Fibroblast of the conjunctiva (primary cell): ENCODE results near the gene MAP3K4.

Experiments
- DNase-seq: peaks from one replicate; pipeline ENCODE4 v3.0.0-alpha.2; 2010; ENCODE audit warnings: low read depth

Gene MAP3K4

DNA sequence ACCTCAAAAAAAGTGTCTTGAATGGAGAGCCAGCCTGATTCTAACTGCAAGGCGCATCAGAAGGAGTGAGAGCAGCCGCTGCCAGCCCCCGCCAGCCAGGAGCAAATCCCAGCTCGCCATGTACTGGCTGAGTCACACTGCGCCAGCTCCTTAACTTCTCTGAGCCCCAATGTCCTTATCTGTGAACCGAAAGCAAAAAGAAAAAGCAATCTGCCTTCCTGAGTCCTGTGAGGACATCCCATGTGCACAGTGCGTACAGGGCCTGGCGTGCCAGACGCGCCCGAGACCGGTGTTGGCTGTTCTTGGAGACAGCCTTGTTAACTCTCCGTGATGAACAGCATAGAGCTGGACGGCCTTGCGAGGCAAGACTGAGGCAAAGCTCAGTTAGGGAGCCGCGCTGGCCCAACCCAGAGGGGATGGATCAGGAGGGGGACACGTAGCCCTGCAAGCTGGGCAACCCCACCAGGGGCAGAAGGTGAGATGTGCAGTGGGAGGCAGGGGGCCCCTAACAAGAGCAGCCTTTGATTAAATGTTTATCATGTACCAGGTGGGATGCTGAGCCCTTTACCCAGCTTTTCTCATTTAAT, 159.6 kb downstream of the MAP3K4 start:
- no peak for DNase-seq

DNA sequence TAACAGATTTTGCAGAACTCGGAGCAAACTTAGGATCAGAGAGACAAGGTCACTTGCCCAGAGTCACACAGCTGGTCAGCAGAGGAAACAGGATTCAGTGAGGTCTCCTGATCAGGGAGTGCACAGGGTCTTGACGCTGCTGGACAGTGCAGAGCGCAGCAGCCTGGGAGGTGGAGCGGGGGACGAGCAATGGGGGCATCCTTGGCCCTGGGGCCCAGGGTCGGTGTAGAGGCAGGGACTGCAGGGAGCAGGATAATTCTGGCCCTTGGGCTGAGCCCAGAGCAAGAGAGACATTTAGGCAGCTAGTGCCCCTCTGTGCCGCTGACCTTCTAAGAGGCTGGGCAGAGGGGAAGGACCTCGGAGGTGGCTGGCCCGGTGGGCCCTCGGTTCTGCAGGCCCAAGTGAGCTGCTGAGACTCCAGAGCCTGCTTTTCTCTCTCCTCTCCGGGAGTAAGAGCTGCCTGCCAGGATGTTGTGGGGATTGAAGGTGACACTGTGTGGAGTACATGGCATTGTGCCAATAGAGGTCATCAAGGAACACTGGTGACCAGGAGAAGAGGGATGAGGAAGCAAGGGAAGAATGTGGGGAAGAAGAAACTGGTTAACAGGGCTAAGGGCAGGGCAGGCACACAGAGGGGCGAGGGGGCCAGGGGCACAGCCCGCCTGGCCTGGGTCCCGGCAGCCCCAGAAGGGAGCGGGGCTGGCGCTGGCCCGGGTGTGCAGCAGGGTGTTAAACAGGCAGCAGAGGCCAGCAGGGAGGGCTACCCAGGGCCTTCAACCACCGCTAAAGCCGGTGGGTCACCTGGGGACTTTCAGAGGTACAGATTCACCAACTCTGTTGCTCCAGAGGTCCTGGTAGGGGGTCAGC, 160.3 kb downstream of the MAP3K4 start:
- no peak for DNase-seq

GRCh38 chr6:161152527-161152862, 160.9 kb downstream of the MAP3K4 start:
- no peak for DNase-seq

DNA sequence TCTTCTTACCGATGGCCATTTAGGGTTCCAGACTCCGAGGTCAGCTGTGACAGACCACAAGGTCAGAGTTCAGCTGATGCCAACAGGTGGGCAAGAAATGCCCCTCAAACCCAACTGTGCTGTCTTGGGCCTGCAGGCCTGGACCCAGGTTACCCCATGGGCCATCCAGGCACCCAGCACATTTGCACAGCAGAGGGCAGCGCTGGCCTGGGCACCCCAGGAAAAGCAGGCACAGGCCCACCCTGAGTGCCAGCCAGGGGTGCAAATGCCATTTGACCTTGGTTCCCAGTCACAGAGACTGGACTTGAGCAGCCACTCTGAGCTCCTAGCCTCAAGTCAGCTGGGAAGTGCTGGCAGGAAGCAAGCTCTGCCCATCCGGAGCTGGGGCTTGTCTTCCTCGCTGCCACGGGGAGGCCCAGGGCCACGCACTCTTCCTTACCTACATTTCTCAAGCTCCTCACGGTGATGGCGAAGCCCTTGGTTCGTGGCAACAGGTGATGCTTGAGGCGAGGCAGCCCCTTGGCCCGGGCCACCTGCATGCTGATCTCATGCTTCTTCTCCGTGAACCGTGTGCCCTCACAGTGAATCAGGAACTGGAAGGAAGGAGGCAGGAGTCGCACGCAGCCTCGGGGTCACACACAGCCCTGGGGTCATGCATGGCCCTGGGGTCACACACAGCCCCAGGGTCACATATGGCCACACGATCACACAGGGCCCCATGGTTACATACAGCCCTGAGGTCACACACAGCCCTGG, 161.5 kb downstream of the MAP3K4 start:
- no peak for DNase-seq

DNA sequence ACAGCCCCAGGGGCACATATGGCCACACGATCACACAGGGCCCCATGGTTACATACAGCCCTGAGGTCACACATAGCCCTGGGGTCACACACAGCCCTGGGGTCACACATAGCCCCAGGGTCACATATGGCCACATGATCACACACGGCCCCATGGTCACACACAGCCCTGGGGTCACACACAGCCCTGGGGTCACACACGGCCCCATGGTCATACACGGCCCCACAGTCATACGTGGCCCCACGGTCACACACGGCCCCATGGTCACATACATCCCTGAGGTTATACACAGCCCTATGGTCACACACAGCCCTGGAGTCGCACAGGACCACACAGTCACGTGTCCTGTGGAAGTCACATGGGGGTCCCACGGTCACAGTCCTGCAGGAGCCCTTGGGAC, 162.2 kb downstream of the MAP3K4 start:
- DNase-seq = no peak

DNA sequence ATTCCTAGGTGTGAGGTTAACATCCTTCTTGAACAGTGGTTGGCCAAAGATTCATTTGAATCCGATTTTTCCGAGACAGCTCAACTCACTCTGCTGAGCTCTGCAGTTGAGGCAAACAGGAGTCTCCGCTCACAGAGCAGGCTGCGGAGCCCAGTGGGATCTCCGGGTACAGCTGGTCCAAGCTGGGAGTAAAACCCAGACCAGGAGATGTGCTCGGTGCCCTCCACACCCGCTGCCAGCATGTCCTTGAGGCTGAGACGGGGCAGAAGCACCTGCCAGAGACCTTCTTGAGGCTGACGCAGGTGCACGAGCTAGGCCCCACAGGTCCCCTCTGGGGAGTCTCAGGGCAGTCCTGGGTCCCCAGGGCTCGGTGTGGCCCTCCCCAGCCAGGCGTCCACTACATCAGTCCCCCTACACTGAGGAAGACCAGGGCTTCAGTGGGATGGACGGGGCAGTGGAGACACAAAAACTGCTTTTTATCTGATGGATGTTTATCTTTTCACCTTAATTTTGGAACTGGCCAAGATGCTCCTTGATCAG, 163.3 kb downstream of the MAP3K4 start:
- no peak for DNase-seq

DNA sequence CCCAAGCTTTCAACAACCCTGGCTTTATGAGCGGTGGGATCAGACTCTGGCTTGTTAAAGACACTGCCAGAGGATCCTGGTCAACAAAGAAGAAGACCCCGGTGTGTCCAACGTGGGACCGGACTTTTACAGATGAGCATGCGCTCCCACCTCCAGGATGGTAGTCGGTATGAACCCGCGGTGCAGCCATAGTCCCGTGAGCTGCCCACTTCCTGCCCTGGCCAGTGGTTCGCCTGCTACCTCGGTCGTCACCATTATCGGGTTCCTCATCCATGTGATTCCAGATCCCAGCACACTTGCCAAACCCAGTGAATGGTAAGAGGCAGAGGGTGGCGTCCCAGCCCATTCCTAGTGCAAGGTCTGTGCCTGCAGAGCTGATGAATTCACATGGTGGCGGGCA, 169.6 kb downstream of the MAP3K4 start:
- no peak for DNase-seq

DNA sequence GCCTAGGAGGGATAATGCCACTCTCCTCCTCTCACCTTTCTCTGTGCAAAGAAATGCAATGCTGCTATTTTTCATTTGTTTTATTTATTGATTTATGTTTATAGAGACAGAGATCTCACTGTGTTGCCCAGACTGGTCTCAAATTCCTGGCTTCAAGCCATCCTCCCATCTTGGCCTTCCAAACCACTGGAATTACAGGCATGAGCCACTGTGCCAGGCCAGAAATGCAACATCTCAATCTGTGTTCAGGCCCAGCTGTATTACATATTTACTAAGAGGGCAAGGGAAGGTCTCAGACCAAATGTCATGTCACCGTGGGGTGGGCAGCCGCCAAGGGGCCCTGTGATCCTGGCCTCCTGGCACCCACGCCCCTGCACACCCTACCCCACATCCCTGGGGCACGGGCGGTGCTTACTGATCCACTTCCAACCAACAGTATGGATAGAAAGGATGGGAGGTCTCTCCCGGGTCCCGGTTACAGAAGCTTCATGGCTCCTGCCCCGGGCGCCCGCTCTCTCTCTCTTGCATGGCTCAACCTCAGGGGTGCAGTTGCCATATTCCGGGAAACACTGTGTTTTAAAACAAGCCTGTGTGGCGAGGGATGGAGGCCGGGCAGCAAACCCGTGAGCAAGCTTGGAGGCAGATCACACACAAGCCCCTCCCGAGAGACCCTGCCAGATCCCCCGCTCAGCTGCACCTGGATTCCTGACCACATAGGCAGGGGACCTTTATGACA, 170.5 kb downstream of the MAP3K4 start:
- DNase-seq = peak; percentile 21

DNA sequence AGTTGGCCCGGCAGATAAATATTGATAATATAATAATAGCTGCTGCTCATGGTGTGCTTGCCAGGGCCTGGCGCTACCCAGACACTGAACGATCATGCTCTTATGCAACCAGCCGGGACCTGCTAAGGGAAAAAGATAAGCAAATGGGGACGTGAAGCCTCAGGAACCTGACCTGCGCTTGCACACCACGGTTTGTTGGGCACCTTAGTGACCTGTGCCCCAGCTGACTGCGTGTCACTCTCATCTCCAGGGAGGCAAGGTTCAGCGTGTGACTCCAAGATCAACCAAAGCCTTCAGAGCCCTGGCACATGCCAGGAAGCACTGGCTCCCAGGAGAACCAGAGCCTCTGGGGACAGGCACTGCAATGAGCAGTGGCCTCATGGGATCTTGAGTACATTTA, 171.2 kb downstream of the MAP3K4 start:
- DNase-seq = no peak

DNA sequence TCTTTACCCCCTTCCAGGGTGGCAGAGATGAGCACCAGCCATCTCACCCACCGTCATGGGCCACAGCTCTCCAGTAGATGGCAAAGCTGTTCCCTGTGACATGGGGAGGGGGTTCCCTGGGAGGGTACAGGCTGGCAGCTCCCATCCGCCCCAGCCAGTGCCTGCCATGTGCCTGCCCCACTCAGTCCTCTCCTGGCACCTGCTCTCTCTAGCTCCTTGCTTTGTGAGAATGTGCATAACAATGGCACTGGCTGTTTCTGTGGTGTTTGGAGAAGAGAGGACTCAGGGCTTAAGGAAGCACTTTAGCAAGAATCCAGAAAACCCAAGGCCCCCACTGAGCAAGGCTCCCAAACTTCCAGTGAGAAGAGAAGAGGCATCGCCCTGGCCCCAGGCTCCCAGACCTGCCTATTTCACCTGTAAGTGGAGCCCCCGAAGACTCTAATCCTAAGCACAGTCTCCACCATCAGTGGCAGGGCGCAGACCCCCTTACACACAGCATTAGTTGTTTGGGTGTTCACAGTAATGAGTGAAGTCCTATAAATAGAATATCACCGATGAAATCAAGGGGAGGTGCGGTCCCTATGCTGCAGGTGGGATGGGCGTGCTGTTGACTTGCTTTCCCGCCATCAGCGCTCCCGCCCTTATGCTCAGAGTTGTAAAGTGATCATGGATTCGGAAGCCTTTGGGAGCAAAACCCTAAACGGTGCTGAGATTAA, 172.1 kb downstream of the MAP3K4 start:
- no peak for DNase-seq

- no peak for DNase-seq
Observed at GRCh38 chr6:161164182-161164625, 172.6 kb downstream of the MAP3K4 start.

- no peak for DNase-seq
Observed at GRCh38 chr6:161166176-161166575, 174.6 kb downstream of the MAP3K4 start.

- no peak for DNase-seq
Observed at GRCh38 chr6:161166677-161167076, 175.1 kb downstream of the MAP3K4 start.
